HCT116 (cell line): Measurements from ENCODE around the gene CLEC19A. TPM values are rescaled to one million over a fixed set of nuclear protein-coding genes. Genes with fewer than 3 reads are reported as not detected.

Experiments
- ATAC-seq: fragments of 200-7000 bp; cut with Tn5 transposase; 2 replicates; pipeline ENCODE4 v1.9.1; 2020; ENCODE audit warnings: mild to moderate bottlenecking, moderate library complexity
- BruUV-seq: library from RNA; stranded (reverse); fragments of 400-500 nt; replicated peaks from 2 replicates; lab custom pipeline; 2021; lab: Mats Ljungman, UMichigan
- CTCF ChIA-PET: fragments of 300-600 bp; sonication (Branson Sonifier 250); formaldehyde crosslinking; loops from one replicate; lab custom pipeline; 2021; ENCODE audit warnings: antibody characterized with exemption; lab: Charles Lee
- POLR2A ChIA-PET: fragments of 300-600, 350-600 bp; sonication (Branson Sonifier 250); formaldehyde crosslinking; loops from one replicate; lab custom pipeline; 2021; ENCODE audit warnings: antibody characterized with exemption; lab: Charles Lee
- RAD21 ChIA-PET, 2 experiments: fragments of 300-600 bp; sonication (Branson Sonifier 250); formaldehyde crosslinking; loops; one replicate each; lab custom pipeline; 2023; ENCODE audit warnings: low total read pairs in 2 of 2; ENCODE audit not compliant: uncharacterized antibody in 2 of 2, unreplicated experiment in 2 of 2, low non-redundant PET in 1 of 2; lab: Charles Lee
- DNase-seq: peaks from one replicate; pipeline ENCODE4 v3.0.0-alpha.2; 2010; ENCODE audit warnings: low read depth, low spot score
- H2AFZ ChIP-seq: fragments of 200-600 bp; shearing (Covaris generic), sonication (generic); 2 replicates; pipeline ENCODE4 v1.6.1; 2017; ENCODE audit warnings: low read depth, mixed run types, mixed read lengths, antibody characterized with exemption, low read length; ENCODE audit not compliant: poor library complexity, severe bottlenecking
- H3K27ac ChIP-seq: 2 replicates; pipeline ENCODE4 v1.5.1; 2012; ENCODE audit warnings: low read depth, low read length
- H3K27me3 ChIP-seq: fragments of 200-600 bp; sonication (generic); 2 replicates; pipeline ENCODE4 v1.6.1; 2016; ENCODE audit warnings: mixed run types, low read length, mixed read lengths; ENCODE audit not compliant: insufficient read depth
- H3K36me3 ChIP-seq, 2 experiments: fragments of 200-500 bp in 1 of 2; fragments of 200-600 bp in 1 of 2; sonication (Bioruptor generic) in 1 of 2; sonication (generic) in 1 of 2; 2 replicates each; pipeline versions ENCODE4 v1.5.1 to v1.6.1; 2014 to 2016; ENCODE audit warnings: low read length in 2 of 2, inconsistent platforms in 1 of 2, mixed read lengths in 1 of 2, mixed run types in 1 of 2; ENCODE audit not compliant: insufficient read depth in 2 of 2, control insufficient read depth in 1 of 2
- H3K4me1 ChIP-seq, 2 experiments: fragments of 200-600 bp in 1 of 2; sonication (generic) in 1 of 2; 2 replicates each; pipeline versions ENCODE4 v1.5.1 to v1.6.1; 2012 to 2017; ENCODE audit warnings: low read length in 2 of 2, inconsistent platforms in 1 of 2, mild to moderate bottlenecking in 1 of 2, mixed read lengths in 1 of 2, mixed run types in 1 of 2, moderate library complexity in 1 of 2; ENCODE audit not compliant: insufficient read depth in 2 of 2, control insufficient read depth in 1 of 2
- H3K4me2 ChIP-seq: fragments of 200-600 bp; sonication (generic); 2 replicates; pipeline ENCODE4 v1.6.1; 2017; ENCODE audit warnings: mixed run types, low read length, mixed read lengths
- H3K4me3 ChIP-seq, 2 experiments: fragments of 200-600 bp in 1 of 2; sonication (generic) in 1 of 2; replicated peaks in 1 of 2; 2 replicates each; pipeline ENCODE4 v1.5.1; 2011 to 2016; ENCODE audit warnings: low read length in 2 of 2, control low read depth in 1 of 2, low read depth in 1 of 2, mild to moderate bottlenecking in 1 of 2, mixed read lengths in 1 of 2, mixed run types in 1 of 2
- H3K79me2 ChIP-seq: fragments of 200-600 bp; sonication (generic); 2 replicates; pipeline ENCODE4 v1.6.1; 2017; ENCODE audit warnings: mild to moderate bottlenecking, mixed run types, low read length, moderate library complexity, mixed read lengths; ENCODE audit not compliant: insufficient read depth
- H3K9ac ChIP-seq: fragments of 200-600 bp; sonication (generic); 2 replicates; pipeline ENCODE4 v1.6.1; 2016; ENCODE audit warnings: low read length, mixed read lengths
- H3K9me2 ChIP-seq: fragments of 200-600 bp; sonication (generic), shearing (Covaris generic); 2 replicates; pipeline ENCODE4 v1.6.1; 2017; ENCODE audit warnings: mixed run types, mild to moderate bottlenecking, moderate library complexity; ENCODE audit not compliant: insufficient read depth
- H3K9me3 ChIP-seq, 2 experiments: fragments of 200-500 bp in 1 of 2; fragments of 200-600 bp in 1 of 2; sonication (Bioruptor generic) in 1 of 2; sonication (generic) in 1 of 2; 2 replicates each; pipeline ENCODE4 v1.6.1; 2014 to 2017; ENCODE audit warnings: low read length in 2 of 2, mixed read lengths in 2 of 2, inconsistent platforms in 1 of 2, low read depth in 1 of 2, mild to moderate bottlenecking in 1 of 2, mixed run types in 1 of 2, moderate library complexity in 1 of 2; ENCODE audit not compliant: control insufficient read depth in 1 of 2, insufficient read depth in 1 of 2
- H4K20me1 ChIP-seq: fragments of 200-600 bp; sonication (generic), shearing (Covaris generic); 2 replicates; pipeline ENCODE4 v1.6.1; 2017; ENCODE audit warnings: mixed run types, mild to moderate bottlenecking, moderate library complexity; ENCODE audit not compliant: insufficient read depth
- ATF3 ChIP-seq: IDR thresholded peaks from 2 replicates; pipeline ENCODE4 v1.6.1; 2012
- CBX3 ChIP-seq: IDR thresholded peaks from 2 replicates; pipeline ENCODE4 v1.6.1; 2012; ENCODE audit warnings: low read depth
- CEBPB ChIP-seq: IDR thresholded peaks from 2 replicates; pipeline ENCODE4 v1.6.1; 2012; ENCODE audit warnings: low read depth
- CTCF ChIP-seq, 3 experiments: fragments of 200-600 bp in 1 of 3; sonication (generic) in 1 of 3; IDR thresholded peaks in 2 of 3; conservative IDR thresholded peaks in 1 of 3; 2 replicates each; pipeline ENCODE4 v1.5.1; 2012 to 2017; ENCODE audit warnings: low read depth in 2 of 3, low read length in 2 of 3, antibody characterized with exemption in 1 of 3, borderline replicate concordance in 1 of 3, control low read depth in 1 of 3, mild to moderate bottlenecking in 1 of 3, mixed read lengths in 1 of 3, mixed run types in 1 of 3, moderate library complexity in 1 of 3; ENCODE audit not compliant: insufficient read depth in 1 of 3
- EGR1 ChIP-seq: IDR thresholded peaks from 2 replicates; pipeline ENCODE4 v1.6.1; 2012; ENCODE audit warnings: low read depth
- ELF1 ChIP-seq: IDR thresholded peaks from 2 replicates; pipeline ENCODE4 v1.6.1; 2012; ENCODE audit warnings: low read depth, borderline replicate concordance
- EZH2 ChIP-seq: fragments of 200-600 bp; sonication (generic); IDR thresholded peaks from 2 replicates; pipeline ENCODE4 v1.6.1; 2017; ENCODE audit warnings: antibody characterized with exemption, mixed run types
- EZH2phosphoT487 ChIP-seq: fragments of 200-600 bp; IDR thresholded peaks from 2 replicates; pipeline ENCODE4 v1.6.1; 2018; ENCODE audit warnings: antibody characterized with exemption, borderline replicate concordance
- FOSL1 ChIP-seq: IDR thresholded peaks from 2 replicates; pipeline ENCODE4 v1.6.1; 2012; ENCODE audit warnings: low read depth
- JUND ChIP-seq: IDR thresholded peaks from 2 replicates; pipeline ENCODE4 v1.6.1; 2012
- MAX ChIP-seq: IDR thresholded peaks from 2 replicates; pipeline ENCODE4 v1.6.1; 2012
- POLR2A ChIP-seq: IDR thresholded peaks from 2 replicates; pipeline ENCODE4 v1.7.0; 2011; ENCODE audit warnings: borderline replicate concordance; ENCODE audit not compliant: insufficient read depth, insufficient read length; ENCODE audit errors: extremely low read depth
- POLR2AphosphoS5 ChIP-seq: IDR thresholded peaks from 2 replicates; pipeline ENCODE4 v1.6.1; 2011; ENCODE audit warnings: mild to moderate bottlenecking, low read depth, low read length, moderate library complexity
- RAD21 ChIP-seq: IDR thresholded peaks from 2 replicates; pipeline ENCODE4 v1.6.1; 2012; ENCODE audit warnings: low read depth, mild to moderate bottlenecking
- REST ChIP-seq: IDR thresholded peaks from 2 replicates; pipeline ENCODE4 v1.6.1; 2012; ENCODE audit warnings: low read depth
- SIN3A ChIP-seq: IDR thresholded peaks from 2 replicates; pipeline ENCODE4 v1.6.1; 2012; ENCODE audit warnings: low read depth
- SP1 ChIP-seq: IDR thresholded peaks from 2 replicates; pipeline ENCODE4 v1.6.1; 2012; ENCODE audit warnings: low read depth
- SRF ChIP-seq: IDR thresholded peaks from 2 replicates; pipeline ENCODE4 v1.6.1; 2012; ENCODE audit warnings: low read depth
- YY1 ChIP-seq: IDR thresholded peaks from 2 replicates; pipeline ENCODE4 v1.6.1; 2011; ENCODE audit warnings: low read length, low read depth, moderate library complexity, mild to moderate bottlenecking; ENCODE audit not compliant: insufficient replicate concordance; ENCODE audit errors: extremely low read depth
- ZBTB33 ChIP-seq: IDR thresholded peaks from 2 replicates; pipeline ENCODE4 v1.6.1; 2011; ENCODE audit warnings: mild to moderate bottlenecking, low read length, moderate library complexity; ENCODE audit not compliant: insufficient replicate concordance; ENCODE audit errors: extremely low read depth
- ZFX ChIP-seq: fragments of 450-650 bp; IDR thresholded peaks from 2 replicates; pipeline ENCODE4 v1.6.1; 2017
- ZNF274 ChIP-seq: fragments of 200-500 bp; sonication (Bioruptor generic); IDR thresholded peaks from 2 replicates; pipeline ENCODE4 v1.6.1; 2014; ENCODE audit warnings: mild to moderate bottlenecking, low read depth, low read length, inconsistent platforms
- intact Hi-C: fragments of 100-400 bp; cut with micrococcal nuclease; formaldehyde crosslinking; loops from 2 replicates; pipeline ENCODE4 v1.10.0; 2022
- total RNA-seq: library from RNA; stranded (reverse); gene quantifications from one replicate; pipeline ENCODE4 v1.2.1, GENCODE V29; 2021; ENCODE audit not compliant: unreplicated experiment

CLEC19A gene
- total RNA-seq, 1 experiment from 2014 or later: not detected

- RAD21 ChIA-PET: interaction anchor here in 1 of 2 experiments (0.6 kb wide), 2 partner anchors 190 to 218 kb away, joined by 3 read pairs; no protein-coding TSS in a partner anchor
- CTCF ChIA-PET: no interaction called here
- Histone ChIP-seq H3K27ac (peak overlapping the region; percentile 51; the same call in 1 of the 2 replicates), H3K36me3 (no peaks in the 10 kb centered on the region), H3K4me2 (peak overlapping the region; percentile 59), H3K27me3 (no peaks in the 10 kb centered on the region), H4K20me1 (no peaks in the 10 kb centered on the region), H3K9ac (no peak overlapping the region), H3K9me2 (no peaks in the 10 kb centered on the region), H3K4me1 (peaks cover 32 to 35% of the 10 kb centered on the region in 2 experiments), H3K4me3 (no peak overlapping the region), H2AFZ (no peak overlapping the region), H3K79me2 (no peaks in the 10 kb centered on the region), H3K9me3 (no peaks in the 10 kb centered on the region)
- DNase-seq (peak; percentile 63), ATAC-seq (peak; percentile 84)
- POLR2A ChIA-PET: no interaction called here
- no TSS peak for BruUV-seq
- intact Hi-C loops: no loop called here
- TF ChIP-seq ZFX (no peak), JUND (peak; percentile 63), ELF1 (no peak), CEBPB (no peak; the same call in 1 of the 2 replicates), ATF3 (no peak), REST (no peak), SP1 (peak; percentile 61), POLR2A (no peak), RAD21 (no peak), ZNF274 (no peak), SIN3A (peak; percentile 32; the same call in 1 of the 2 replicates), EGR1 (no peak), YY1 (no peak), EZH2phosphoT487 (no peak), MAX (peak; percentile 52), POLR2AphosphoS5 (0 out of 2 replicates have a peak, but pooled peaks have one; percentile 34), EZH2 (no peak), CBX3 (peak; percentile 72), SRF (no peak), FOSL1 (peak; percentile 66), CTCF (IDR thresholded peaks at IDR 0.05 in 2 of 3, conservative IDR thresholded peaks at IDR 0.05 in 1 of 3; ENCODE audit: borderline replicate concordance in 1 of 3, insufficient read depth in 1 of 3, low read depth in 2 of 3, low read length in 2 of 3) (no peak), ZBTB33 (no peak)
These were observed 1.3 kb upstream of the CLEC19A start for GRCh38 chr16:19284207-19284606.
